OCI-LY1 (cell line): ENCODE results near the gene PSMD14.

ENCODE experiments used
- EZH2 ChIP-seq: fragments of 200-600 bp; sonication (generic), shearing (Covaris generic); IDR thresholded peaks from 2 replicates; pipeline ENCODE4 v1.8.0; 2017; ENCODE audit warnings: borderline replicate concordance, mixed run types, mild to moderate bottlenecking, antibody characterized with exemption, low read length, moderate library complexity, mixed read lengths
- TF ChIP-seq, protein P1 (sequence below): fragments of 200-600 bp; sonication (generic), shearing (Covaris generic); IDR thresholded peaks from 2 replicates; pipeline ENCODE4 v1.5.1; 2017; ENCODE audit warnings: mild to moderate bottlenecking, antibody characterized with exemption, low read length, moderate library complexity, mixed read lengths

DNA sequence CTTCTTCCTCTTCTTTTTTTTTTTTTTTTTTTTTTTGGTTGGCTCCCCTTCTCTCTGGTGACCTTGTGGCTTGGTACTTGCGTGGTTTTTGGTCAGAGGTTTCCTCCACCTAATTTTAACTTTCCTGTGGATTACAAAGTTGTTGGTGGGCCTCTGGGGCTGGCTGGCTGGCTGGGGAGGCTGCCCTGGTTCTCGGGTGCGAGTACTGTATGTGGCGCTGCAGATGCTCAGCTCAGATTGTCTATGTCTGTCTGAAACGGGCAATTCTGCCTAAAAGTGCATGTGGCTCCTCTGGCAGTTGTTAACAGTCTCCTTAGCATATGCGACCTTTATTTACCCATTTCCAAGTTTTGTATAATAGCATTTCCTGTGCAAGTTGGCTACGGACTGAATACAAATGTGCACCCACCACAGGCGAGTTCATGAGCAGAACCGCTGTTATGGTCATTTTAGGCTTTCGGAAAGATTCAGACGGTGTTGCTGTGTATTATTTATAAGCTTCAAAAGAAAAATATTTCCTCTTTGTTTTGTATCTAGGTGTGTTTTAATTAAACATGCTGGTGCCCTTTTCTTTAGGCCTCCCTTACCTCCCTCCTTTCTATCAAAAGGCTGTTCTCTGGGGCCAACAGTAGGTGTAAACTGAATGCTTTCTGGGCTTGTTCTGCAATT lies 112.3 kb downstream of the PSMD14 start:
- TF ChIP-seq, protein P1, sequence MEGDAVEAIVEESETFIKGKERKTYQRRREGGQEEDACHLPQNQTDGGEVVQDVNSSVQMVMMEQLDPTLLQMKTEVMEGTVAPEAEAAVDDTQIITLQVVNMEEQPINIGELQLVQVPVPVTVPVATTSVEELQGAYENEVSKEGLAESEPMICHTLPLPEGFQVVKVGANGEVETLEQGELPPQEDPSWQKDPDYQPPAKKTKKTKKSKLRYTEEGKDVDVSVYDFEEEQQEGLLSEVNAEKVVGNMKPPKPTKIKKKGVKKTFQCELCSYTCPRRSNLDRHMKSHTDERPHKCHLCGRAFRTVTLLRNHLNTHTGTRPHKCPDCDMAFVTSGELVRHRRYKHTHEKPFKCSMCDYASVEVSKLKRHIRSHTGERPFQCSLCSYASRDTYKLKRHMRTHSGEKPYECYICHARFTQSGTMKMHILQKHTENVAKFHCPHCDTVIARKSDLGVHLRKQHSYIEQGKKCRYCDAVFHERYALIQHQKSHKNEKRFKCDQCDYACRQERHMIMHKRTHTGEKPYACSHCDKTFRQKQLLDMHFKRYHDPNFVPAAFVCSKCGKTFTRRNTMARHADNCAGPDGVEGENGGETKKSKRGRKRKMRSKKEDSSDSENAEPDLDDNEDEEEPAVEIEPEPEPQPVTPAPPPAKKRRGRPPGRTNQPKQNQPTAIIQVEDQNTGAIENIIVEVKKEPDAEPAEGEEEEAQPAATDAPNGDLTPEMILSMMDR: no peak
- no peak for TF ChIP-seq EZH2
